CD4-positive, alpha-beta T cell treated with Interleukin-4 for 4 hours (primary cell): ENCODE results near the gene ZNF101.

Experiments
- DNase-seq: peaks from one replicate; pipeline ENCODE4 v3.0.0-alpha.2; 2020

The ZNF101 gene

GRCh38 chr19:19721896-19722295, 53.3 kb downstream of the ZNF101 start:
- no peak for DNase-seq

- peak; percentile 93 for DNase-seq
Measured at GRCh38 chr19:19732579-19733501, 64.2 kb downstream of the ZNF101 start, which contains the start of gene ZNF14. TSS of gene ZNF14 (minus strand) at chr19:19733112. CDS start at chr19:19732958, 154 bp downstream.
